PC-9 (cell line): ENCODE data around the gene LRCOL1. TPM values are rescaled to one million over a fixed set of nuclear protein-coding genes. Genes with fewer than 3 reads are reported as not detected.
A peak's percentile ranks its signal among the peaks of the same experiment; 100 is the strongest.
"Not testable (repeated sequence)": the region's sequence is repeated elsewhere in the genome, so short reads cannot be mapped to it uniquely, and the experiment has no call there.

Source experiments
- BruUV-seq: library from RNA; stranded (reverse); fragments of 400-500 nt; replicated peaks from 2 replicates; lab custom pipeline; 2021; lab: Mats Ljungman, UMichigan
- CTCF ChIA-PET: fragments of 300-600 bp; sonication (Branson Sonifier 250); formaldehyde crosslinking; loops from one replicate; lab custom pipeline; 2022; ENCODE audit warnings: antibody characterized with exemption; lab: Charles Lee
- POLR2A ChIA-PET: fragments of 300-600 bp; sonication (Branson Sonifier 250); formaldehyde crosslinking; loops from one replicate; lab custom pipeline; 2022; ENCODE audit warnings: antibody characterized with exemption; ENCODE audit not compliant: unreplicated experiment; lab: Charles Lee
- DNase-seq, 2 experiments: peaks; one replicate each; pipeline versions ENCODE4 v3.0.0 to v3.0.0-alpha.2; 2015 to 2022; ENCODE audit warnings: mixed read lengths in 1 of 2
- H2AFZ ChIP-seq: fragments of 200-600 bp; sonication (generic); 2 replicates; pipeline ENCODE4 v1.8.1; 2017; ENCODE audit warnings: antibody characterized with exemption
- H3F3A ChIP-seq: fragments of 200-600 bp; sonication (generic); 2 replicates; pipeline ENCODE4 v1.8.1; 2017; ENCODE audit warnings: antibody characterized with exemption, mild to moderate bottlenecking, low read depth; ENCODE audit not compliant: insufficient read depth
- H3K27ac ChIP-seq: fragments of 200-600 bp; sonication (generic); 2 replicates; pipeline ENCODE4 v1.6.1; 2016; ENCODE audit warnings: mixed run types
- H3K27me3 ChIP-seq: fragments of 200-600 bp; sonication (generic); 2 replicates; pipeline ENCODE4 v1.6.1; 2016; ENCODE audit warnings: low read depth, mixed run types; ENCODE audit not compliant: insufficient read depth
- H3K36me3 ChIP-seq: fragments of 200-600 bp; sonication (generic); 2 replicates; pipeline ENCODE4 v1.6.1; 2016; ENCODE audit warnings: low read depth, mixed run types
- H3K4me1 ChIP-seq: fragments of 200-600 bp; sonication (generic); replicated peaks from 2 replicates; pipeline ENCODE4 v1.6.1; 2016; ENCODE audit warnings: mixed run types; ENCODE audit not compliant: insufficient read depth
- H3K4me2 ChIP-seq: fragments of 200-600 bp; sonication (generic); 2 replicates; pipeline ENCODE4 v1.6.1; 2017; ENCODE audit warnings: mixed run types
- H3K4me3 ChIP-seq: fragments of 200-600 bp; sonication (generic); 2 replicates; pipeline ENCODE4 v1.6.1; 2016; ENCODE audit warnings: mixed run types
- H3K79me2 ChIP-seq: fragments of 200-600 bp; sonication (generic); 2 replicates; pipeline ENCODE4 v1.6.1; 2017; ENCODE audit warnings: low read depth, mixed run types
- H3K9me2 ChIP-seq: fragments of 200-600 bp; sonication (generic); 2 replicates; pipeline ENCODE4 v1.8.1; 2017; ENCODE audit warnings: mild to moderate bottlenecking; ENCODE audit not compliant: insufficient read depth
- H3K9me3 ChIP-seq: fragments of 200-600 bp; sonication (generic); 2 replicates; pipeline ENCODE4 v1.8.1; 2016; ENCODE audit warnings: low read depth; ENCODE audit not compliant: insufficient read depth
- H4K20me1 ChIP-seq: fragments of 200-600 bp; sonication (generic); 2 replicates; pipeline ENCODE4 v1.8.1; 2017; ENCODE audit not compliant: insufficient read depth
- CTCF ChIP-seq: fragments of 200-600 bp; sonication (generic); conservative IDR thresholded peaks from 2 replicates; pipeline ENCODE4 v1.6.1; 2017; ENCODE audit warnings: mixed run types, antibody characterized with exemption, mild to moderate bottlenecking, moderate library complexity
- EZH2 ChIP-seq: fragments of 200-600 bp; sonication (generic); IDR thresholded peaks from 2 replicates; pipeline ENCODE4 v1.8.0; 2017; ENCODE audit warnings: antibody characterized with exemption, low read depth
- intact Hi-C: fragments of 100-400 bp; cut with micrococcal nuclease; formaldehyde crosslinking; loops from one replicate; pipeline ENCODE4 v1.10.0; 2022; ENCODE audit not compliant: unreplicated experiment
- total RNA-seq: library from RNA; stranded (reverse); gene quantifications from 2 replicates; pipeline ENCODE4 v1.2.3, GENCODE V29; 2021

Gene LRCOL1
- total RNA-seq, 1 experiment from 2014 or later, result not detected

DNA sequence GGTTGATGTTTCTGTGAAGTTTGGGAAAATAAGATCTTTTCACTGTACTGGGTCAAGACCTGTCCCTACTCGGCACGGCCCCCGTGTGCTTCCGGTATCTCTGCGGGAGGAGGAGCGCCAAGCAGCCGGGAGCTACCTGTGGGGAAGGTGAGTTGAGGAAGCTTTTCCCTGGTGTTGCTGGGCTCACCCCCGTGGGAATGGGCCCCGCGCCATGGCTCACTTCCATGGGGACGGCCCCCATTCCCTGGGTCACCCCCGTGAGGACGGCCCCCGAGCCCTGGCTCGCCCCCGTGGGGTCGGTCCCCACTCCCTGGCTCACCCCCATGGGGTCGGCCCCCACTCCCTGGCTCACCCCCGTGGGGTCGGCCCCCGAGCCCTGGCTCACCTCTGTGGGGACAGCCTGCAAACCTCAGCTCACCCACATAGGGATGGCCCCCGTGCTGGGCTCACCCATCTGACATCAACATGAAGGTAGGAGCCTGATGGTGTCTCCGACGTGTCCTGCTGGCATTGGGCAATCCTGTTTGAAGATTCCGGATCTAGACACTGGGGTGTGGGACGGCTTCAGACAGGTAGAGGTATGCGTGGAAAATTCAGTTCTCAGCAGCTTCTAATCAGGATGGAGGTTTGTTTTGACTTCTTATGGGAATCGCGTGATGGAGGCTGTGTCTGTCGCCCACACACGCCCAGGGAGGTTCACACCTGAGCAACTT is 9.1 kb downstream of the LRCOL1 start:
- no peaks in the 10 kb centered on the region for H3K9me3 ChIP-seq
- no peak overlapping the region for H2AFZ ChIP-seq
- H3K27me3 ChIP-seq, result peaks cover 56% of the 10 kb centered on the region
- no peaks in the 10 kb centered on the region for H3K79me2 ChIP-seq
- H3K4me2 ChIP-seq, result peak overlapping the region; percentile 73
- H3K36me3 ChIP-seq, result no peaks in the 10 kb centered on the region
- H3F3A ChIP-seq, result peaks cover 23% of the 10 kb centered on the region
- no peaks in the 10 kb centered on the region; the same call in 1 of the 2 replicates for H4K20me1 ChIP-seq
- CTCF ChIA-PET, result no interaction called here
- DNase-seq, result no peak
- TF ChIP-seq EZH2 (no peak), CTCF (no peak)
- intact Hi-C loops, result no loop called here
- H3K27ac ChIP-seq, result no peak overlapping the region
- no peaks in the 10 kb centered on the region for H3K9me2 ChIP-seq
- POLR2A ChIA-PET, result no interaction called here
- H3K4me3 ChIP-seq, result no peak overlapping the region
- no peaks in the 10 kb centered on the region; the same call in 1 of the 2 replicates for H3K4me1 ChIP-seq
- no TSS peak for BruUV-seq

DNA sequence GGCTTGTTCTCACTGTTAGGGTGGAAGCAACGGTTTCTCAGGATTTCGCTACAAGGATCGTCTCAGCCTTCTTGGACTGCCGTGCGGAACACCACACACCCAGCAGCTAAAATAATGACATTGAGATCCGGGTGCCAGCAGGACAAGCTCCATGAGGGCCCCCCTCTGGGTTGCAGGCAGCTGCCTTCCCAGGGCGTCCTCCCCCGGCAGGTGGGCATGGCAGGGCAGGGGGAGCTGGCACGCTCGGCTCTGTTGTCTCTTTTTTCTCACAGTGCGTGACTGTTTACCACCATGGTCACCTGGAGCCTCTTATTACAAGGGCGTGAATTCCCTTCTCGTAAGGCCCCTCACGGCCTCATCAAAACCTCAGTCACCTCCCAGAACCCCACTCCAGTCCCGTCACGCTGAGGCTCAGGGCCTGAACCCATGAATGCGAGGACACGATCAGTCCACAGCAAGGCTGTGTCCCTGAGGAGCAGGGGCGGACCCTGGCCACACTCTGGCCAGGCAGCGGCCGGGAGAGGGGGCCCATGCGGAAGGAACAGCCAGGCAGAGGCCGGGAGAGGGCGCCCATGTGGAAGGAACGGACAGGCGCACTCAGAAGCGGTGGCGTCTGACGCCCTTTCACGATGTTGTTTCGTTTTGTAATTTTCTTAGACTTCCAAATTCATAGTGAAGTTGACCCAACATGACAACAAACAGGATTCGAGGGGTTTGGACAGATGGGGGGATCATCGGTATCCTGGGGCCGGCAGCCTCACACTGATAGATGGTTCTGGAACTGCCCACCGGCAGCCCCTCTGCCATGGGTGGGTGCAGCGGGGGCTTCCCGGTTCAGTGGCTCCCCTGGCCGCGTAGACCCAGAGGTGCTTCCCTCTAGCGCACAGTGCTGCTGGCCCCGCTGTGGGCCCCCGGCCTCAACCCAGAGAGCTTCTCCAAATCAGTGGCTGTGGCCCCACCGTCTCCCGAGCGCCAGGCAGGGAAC is 10.0 kb downstream of the LRCOL1 start:
- no peak for TF ChIP-seq EZH2
- peak; percentile 65 for TF ChIP-seq CTCF
- intact Hi-C loops, result loop anchor here (1.0 kb wide), 1 partner anchor 38 kb away; no protein-coding TSS in a partner anchor
- Histone ChIP-seq H3K4me1 (no peaks in the 10 kb centered on the region; the same call in 1 of the 2 replicates), H3K36me3 (no peaks in the 10 kb centered on the region), H2AFZ (no peak overlapping the region; the same call in 1 of the 2 replicates), H3K9me3 (no peaks in the 10 kb centered on the region), H3K9me2 (no peaks in the 10 kb centered on the region), H3K27ac (no peak overlapping the region), H3K4me2 (peak overlapping the region; percentile 73), H3F3A (peaks cover 23% of the 10 kb centered on the region), H3K27me3 (peaks cover 48% of the 10 kb centered on the region), H4K20me1 (no peaks in the 10 kb centered on the region; the same call in 1 of the 2 replicates), H3K79me2 (no peaks in the 10 kb centered on the region), H3K4me3 (peak overlapping the region; percentile 47; the same call in 1 of the 2 replicates)
- ChIA-PET POLR2A (no interaction called here), CTCF (interaction anchor here (0.5 kb wide), 1 partner anchor 717 kb away, joined by 3 read pairs; no protein-coding TSS in a partner anchor)
- peak; percentile 48 to 72 for DNase-seq
- no TSS peak for BruUV-seq

GRCh38 chr12:132599502-132599901 is 10.9 kb downstream of the LRCOL1 start:
- intact Hi-C loops, H4K20me1 ChIP-seq, H3K4me3 ChIP-seq, H3K27ac ChIP-seq, BruUV-seq, H3K36me3 ChIP-seq, DNase-seq, POLR2A ChIA-PET, H2AFZ ChIP-seq, H3K79me2 ChIP-seq, CTCF ChIA-PET, H3K9me2 ChIP-seq, H3K4me1 ChIP-seq, H3K4me2 ChIP-seq, H3K9me3 ChIP-seq: not testable (repeated sequence)
- peaks cover 40% of the 10 kb centered on the region for H3K27me3 ChIP-seq
- peaks cover 23% of the 10 kb centered on the region for H3F3A ChIP-seq
